Thyroid gland (tissue), 4 donors: ENCODE measurements around the gene ZNRF1.

Experiments
- CTCF ChIP-seq, 6 experiments: fragments of 200-600 bp in 3 of 6; fragments of 450-650 bp in 3 of 6; sonication (generic) in 3 of 6; IDR thresholded peaks; one replicate each; pipeline ENCODE4 v1.5.1; 2016 to 2019; ENCODE audit warnings: antibody characterized with exemption in 6 of 6, mild to moderate bottlenecking in 2 of 6, inconsistent platforms in 1 of 6, moderate library complexity in 1 of 6
- POLR2A ChIP-seq, 2 donors: fragments of 450-650 bp; IDR thresholded peaks; one replicate each; pipeline ENCODE4 v1.6.1; 2017; ENCODE audit warnings: antibody characterized with exemption in 2 of 2, mild to moderate bottlenecking in 2 of 2, moderate library complexity in 1 of 2

GRCh38 chr16:75028544-75029135, 29.8 kb downstream of the ZNRF1 start:
- TF ChIP-seq CTCF (IDR thresholded peaks at IDR 0.05) (no peak), POLR2A (IDR thresholded peaks at IDR 0.05) (no peak)
